ENCODE measurements around the gene DGUOK.

DNA sequence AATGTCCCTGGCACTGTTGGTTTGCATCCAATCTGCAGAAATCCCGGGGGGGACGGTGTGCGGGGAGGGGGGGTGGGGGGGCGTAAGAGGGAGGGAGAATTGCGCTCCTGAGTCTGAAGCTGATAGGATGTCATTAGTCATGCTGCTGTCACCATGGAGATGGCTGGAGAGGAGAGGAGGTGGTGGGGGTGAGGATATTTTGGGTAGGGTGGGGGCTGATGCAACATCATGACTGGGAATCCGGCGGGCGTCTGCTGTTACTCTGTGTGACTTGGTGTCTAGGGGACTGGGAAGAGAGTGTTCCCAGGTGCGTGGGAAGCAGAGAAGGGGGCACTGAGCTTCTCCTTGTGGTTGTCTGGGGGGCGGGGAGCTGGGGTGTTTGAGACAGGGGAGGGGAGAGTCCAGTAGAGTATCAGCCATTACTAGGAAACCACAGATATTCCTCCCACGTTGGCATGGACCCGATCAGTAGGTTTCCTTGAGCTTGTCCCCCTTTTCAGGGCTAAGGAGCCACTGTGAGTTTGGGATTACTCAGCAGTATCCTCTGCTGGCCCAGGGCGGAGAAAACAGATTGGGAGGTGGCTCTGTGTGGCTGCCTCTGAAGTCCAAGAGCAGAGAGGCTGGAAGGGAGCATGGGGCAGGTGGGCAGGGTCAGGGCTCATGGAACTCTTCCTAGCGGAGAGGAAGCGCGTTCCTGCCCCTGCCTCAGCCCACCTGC is 77.0 kb downstream of the DGUOK start:
- TF ChIP-seq, protein P1, sequence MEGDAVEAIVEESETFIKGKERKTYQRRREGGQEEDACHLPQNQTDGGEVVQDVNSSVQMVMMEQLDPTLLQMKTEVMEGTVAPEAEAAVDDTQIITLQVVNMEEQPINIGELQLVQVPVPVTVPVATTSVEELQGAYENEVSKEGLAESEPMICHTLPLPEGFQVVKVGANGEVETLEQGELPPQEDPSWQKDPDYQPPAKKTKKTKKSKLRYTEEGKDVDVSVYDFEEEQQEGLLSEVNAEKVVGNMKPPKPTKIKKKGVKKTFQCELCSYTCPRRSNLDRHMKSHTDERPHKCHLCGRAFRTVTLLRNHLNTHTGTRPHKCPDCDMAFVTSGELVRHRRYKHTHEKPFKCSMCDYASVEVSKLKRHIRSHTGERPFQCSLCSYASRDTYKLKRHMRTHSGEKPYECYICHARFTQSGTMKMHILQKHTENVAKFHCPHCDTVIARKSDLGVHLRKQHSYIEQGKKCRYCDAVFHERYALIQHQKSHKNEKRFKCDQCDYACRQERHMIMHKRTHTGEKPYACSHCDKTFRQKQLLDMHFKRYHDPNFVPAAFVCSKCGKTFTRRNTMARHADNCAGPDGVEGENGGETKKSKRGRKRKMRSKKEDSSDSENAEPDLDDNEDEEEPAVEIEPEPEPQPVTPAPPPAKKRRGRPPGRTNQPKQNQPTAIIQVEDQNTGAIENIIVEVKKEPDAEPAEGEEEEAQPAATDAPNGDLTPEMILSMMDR (conservative IDR thresholded peaks at IDR 0.05): no peak
- no peak for TF ChIP-seq ZFX (IDR thresholded peaks at IDR 0.05)
